GM19351 (cell line): ENCODE data around the gene NPAT.
A peak's percentile ranks its signal among the peaks of the same experiment; 100 is the strongest.

Experiments
- ATAC-seq: cut with Tn5 transposase; IDR thresholded peaks from one replicate; pipeline ENCODE4 v1.9.1; 2021; ENCODE audit warnings: mild to moderate bottlenecking, moderate library complexity; ENCODE audit not compliant: unreplicated experiment

NPAT gene

DNA sequence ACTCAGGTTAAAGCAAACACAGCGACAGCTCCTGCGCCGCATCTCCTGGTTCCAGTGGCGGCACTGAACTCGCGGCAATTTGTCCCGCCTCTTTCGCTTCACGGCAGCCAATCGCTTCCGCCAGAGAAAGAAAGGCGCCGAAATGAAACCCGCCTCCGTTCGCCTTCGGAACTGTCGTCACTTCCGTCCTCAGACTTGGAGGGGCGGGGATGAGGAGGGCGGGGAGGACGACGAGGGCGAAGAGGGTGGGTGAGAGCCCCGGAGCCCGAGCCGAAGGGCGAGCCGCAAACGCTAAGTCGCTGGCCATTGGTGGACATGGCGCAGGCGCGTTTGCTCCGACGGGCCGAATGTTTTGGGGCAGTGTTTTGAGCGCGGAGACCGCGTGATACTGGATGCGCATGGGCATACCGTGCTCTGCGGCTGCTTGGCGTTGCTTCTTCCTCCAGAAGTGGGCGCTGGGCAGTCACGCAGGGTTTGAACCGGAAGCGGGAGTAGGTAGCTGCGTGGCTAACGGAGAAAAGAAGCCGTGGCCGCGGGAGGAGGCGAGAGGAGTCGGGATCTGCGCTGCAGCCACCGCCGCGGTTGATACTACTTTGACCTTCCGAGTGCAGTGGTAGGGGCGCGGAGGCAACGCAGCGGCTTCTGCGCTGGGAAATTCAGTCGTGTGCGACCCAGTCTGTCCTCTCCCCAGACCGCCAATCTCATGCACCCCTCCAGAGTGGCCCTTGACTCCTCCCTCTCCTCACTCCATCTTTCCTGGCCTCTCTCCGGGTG lies at the start of gene NPAT, which contains the start of gene ATM:
Gene NPAT (minus strand): TSS at position 65 of the 774 bp plus-strand sequence. CDS start 102 bp downstream, outside the sequence.
Gene ATM (plus strand): TSS at position 494 of the 774 bp plus-strand sequence. CDS start 4,558 bp downstream, outside the sequence.
- peak; percentile 69 for ATAC-seq

DNA sequence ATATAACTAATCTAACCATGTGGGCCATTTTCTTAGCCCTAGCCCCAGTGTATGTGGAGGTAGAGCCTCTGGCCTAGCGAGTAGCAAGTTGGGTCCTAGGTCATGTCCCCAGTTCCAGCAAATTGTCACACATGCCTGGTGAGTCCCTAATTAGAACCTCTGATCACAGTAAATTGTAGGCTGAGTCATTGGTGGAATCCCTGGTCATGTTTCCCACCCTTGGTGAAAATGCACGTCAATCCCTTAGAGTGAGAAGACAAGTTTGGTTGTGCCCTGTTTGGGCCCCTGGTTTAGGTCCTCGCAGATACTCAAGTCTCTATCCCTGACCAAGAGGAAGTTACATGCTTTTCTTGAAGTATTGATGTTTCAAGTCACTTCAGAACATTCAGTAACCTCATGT lies 47.1 kb upstream of the NPAT start:
- no peak for ATAC-seq

- no peak for ATAC-seq
Measured at GRCh38 chr11:108253176-108253575, 30.7 kb upstream of the NPAT start.

DNA sequence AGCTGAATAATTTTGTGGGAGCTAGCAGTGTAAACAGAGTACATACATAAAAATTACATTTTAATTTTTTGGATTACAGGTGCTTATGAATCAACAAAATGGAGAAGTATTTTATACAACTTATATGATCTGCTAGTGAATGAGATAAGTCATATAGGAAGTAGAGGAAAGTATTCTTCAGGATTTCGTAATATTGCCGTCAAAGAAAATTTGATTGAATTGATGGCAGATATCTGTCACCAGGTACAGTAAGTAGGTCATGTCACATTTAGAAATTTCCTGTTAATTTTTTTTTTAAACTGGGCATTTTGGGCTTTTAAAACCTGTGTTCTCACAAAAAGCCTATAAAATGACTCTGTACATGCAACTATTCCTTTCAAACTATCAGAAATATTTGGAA lies 24.4 kb upstream of the NPAT start:
- ATAC-seq = no peak

DNA sequence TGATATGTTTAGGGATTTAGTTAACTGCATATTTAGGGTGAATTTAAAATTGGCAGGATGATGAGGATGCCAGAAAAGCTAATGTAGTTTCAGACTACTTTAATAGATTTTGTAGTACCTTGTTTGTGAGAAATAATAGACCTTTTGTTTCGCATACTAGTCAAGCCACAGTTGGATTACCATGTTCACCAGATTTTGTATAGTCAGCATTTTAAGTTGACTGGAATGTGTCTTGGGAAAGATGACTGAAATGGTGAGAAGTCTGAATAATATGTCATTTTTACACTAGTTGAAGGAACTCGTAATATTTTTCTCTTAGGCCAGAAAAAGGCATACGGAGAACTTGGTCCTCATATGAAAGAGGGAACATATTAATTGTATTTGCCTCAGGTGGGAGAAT lies 23.9 kb upstream of the NPAT start:
- ATAC-seq = no peak

GRCh38 chr11:108242422-108242821 lies 20.0 kb upstream of the NPAT start:
- no peak for ATAC-seq

DNA sequence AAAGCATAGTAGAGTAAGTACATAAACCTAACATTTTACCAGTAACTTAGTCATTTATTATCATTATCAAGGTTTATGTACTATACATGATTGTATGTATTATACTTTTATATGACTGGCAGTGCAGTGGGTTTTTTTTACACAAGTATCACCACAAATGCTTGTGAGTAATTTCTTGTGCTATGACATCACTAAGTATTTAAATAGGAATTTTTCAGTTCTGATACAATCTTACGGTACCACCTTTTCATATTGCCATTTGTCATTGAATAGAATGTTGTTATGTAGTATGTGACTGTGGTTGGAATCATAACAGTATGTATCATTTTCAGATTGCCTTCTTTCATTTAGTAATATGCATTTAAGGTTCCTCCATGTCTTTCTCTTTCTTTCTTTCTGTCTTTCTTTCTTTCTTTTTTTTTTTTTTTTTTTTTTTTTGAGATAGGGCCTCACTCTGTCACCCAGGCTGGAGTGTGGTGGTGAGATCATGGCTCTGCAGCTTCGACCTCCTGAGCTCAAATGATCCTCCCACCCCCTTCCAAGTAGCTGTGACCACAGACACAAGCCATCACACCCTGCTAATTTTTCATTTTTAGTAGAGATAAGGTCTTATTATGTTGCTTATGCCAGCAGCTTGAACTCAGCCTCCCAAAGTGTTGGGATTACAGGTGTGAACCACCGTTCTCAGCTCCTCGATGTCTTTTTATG lies 19.0 kb upstream of the NPAT start:
- no peak for ATAC-seq

GRCh38 chr11:108239076-108239475 lies 16.6 kb upstream of the NPAT start:
- no peak for ATAC-seq

DNA sequence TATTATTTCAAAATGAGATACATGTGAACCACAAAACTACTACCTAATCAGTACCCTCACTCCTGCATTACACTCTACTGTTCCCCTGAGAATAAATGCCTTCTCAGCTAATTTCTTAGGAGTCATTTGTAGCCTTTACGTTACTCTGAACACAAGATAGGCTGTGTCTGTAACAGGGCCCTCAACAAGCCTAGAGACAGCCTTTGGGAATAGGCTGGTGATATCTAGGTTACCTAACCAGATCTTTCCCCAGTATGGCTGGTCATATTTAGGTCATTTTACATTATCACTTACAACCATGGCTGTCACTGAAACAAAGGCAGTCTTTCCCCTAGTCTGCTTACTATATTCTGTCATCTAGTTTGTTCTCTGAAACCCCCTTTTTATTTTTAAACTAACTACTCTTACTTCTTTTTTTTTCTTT lies 14.6 kb upstream of the NPAT start:
- ATAC-seq = peak; percentile 43

- no peak for ATAC-seq
Measured at GRCh38 chr11:108235633-108236032, 13.2 kb upstream of the NPAT start.

- ATAC-seq = no peak
Measured at GRCh38 chr11:108235192-108235591, 12.8 kb upstream of the NPAT start.

GRCh38 chr11:108233277-108233945 lies 11.0 kb upstream of the NPAT start:
- ATAC-seq = no peak

DNA sequence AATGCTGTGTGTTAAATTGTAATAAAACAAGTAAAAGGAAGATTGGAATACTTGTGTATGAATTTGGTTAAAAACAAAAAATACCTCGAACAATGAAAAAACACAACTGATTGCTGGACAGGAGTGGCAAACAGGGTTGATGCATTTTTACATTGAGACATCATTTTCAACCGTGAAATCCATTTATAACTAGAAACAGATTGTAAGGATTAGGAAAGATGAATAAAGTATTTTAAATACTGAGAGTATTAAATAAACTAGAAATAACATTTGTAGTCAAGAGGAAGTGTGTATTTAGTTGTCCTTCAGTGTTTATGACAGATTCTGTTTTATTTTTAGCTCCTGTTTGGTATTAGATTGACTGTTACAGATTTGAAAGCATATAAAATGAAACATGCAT lies 5.8 kb upstream of the NPAT start:
- ATAC-seq = no peak

GRCh38 chr11:108226036-108226435 lies 3.6 kb upstream of the NPAT start:
- ATAC-seq = no peak

GRCh38 chr11:108224911-108225786 lies 2.7 kb upstream of the NPAT start:
- no peak for ATAC-seq

DNA sequence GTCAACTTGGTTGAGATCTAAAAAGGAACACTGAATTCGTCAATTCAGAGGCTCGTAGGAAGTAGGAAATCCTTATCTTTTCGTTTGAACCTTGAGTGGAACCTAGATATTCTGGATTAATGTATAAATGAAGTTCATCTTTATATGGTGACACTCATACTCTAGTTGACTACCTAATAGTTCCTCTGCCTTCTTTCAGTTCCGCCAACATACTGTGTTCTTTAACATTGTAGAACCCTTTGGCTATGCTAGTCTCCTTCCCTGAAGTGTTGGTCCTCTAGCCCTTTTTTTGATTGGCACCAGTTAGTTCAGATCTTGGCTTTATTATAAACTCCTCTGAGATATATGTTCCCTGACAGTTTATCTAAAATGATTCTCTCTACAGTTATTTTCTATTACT lies 1.9 kb upstream of the NPAT start:
- ATAC-seq = no peak

- ATAC-seq = peak; percentile 37
Measured at GRCh38 chr11:108223348-108224149, 1.1 kb upstream of the NPAT start.

DNA sequence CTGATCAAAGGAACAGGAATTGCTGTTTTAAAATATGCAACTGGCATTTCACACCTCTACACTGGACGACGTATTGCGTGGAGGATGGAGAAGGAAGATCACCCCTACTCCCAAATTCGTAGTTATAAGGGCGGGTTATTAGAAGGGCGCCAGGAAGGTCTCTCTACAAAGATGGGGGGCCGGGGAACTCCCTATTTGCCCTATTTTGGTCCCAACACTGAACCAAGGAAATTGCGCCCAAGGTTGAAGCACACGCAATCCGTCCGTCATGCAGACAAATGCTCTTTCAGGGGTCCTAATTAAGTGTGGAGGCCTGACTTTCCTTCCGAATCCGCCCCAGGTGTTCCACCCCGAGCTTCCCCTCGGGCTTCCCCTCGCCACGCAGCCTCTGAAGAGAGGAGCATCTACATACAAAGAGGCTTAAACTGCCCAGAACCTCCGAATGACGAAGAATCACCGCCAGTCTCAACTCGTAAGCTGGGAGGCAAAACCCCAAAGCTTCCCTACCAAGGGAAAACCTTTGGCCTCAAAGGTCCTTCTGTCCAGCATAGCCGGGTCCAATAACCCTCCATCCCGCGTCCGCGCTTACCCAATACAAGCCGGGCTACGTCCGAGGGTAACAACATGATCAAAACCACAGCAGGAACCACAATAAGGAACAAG lies 396 bp downstream of the NPAT start:
- peak; percentile 0 for ATAC-seq

- ATAC-seq = no peak
Measured at GRCh38 chr11:108221371-108221770, 1.1 kb downstream of the NPAT start.
